Endothelial cell of umbilical vein (primary cell): Measurements from ENCODE around the gene GALNT3. TPM values are rescaled to one million over a fixed set of nuclear protein-coding genes. Genes with fewer than 3 reads are reported as not detected.

Experiments used
- BruUV-seq: library from RNA; stranded (reverse); fragments of 400-500 nt; replicated peaks from 2 replicates; lab custom pipeline; 2021; lab: Mats Ljungman, UMichigan
- CTCF ChIA-PET: fragments of 300-600, 350-600 bp; sonication (Branson Sonifier 250); formaldehyde crosslinking; loops from one replicate; lab custom pipeline; 2021; ENCODE audit warnings: antibody characterized with exemption, inconsistent platforms; lab: Charles Lee
- POLR2A ChIA-PET: fragments of 300-600, 350-600 bp; sonication (Branson Sonifier 250); formaldehyde crosslinking; loops from one replicate; lab custom pipeline; 2021; ENCODE audit warnings: antibody characterized with exemption, inconsistent platforms; lab: Charles Lee
- DNase-seq: peaks from one replicate; pipeline ENCODE4 v3.0.0-alpha.2; 2011; ENCODE audit warnings: low read depth, low spot score
- FAIRE-seq: peaks from 2 replicates; lab custom pipeline; 2011; peaks lifted over from hg19 to GRCh38; lab: Jason Lieb, UNC
- H2AFZ ChIP-seq: 2 replicates; pipeline ENCODE4 v1.6.0; 2012; ENCODE audit warnings: low read depth, low read length, control low read depth, inconsistent platforms
- H3K27ac ChIP-seq: 2 replicates; pipeline ENCODE4 v1.5.1; 2011; ENCODE audit warnings: low read depth, mild to moderate bottlenecking, control low read depth, low read length, moderate library complexity; ENCODE audit not compliant: insufficient read depth
- H3K27me3 ChIP-seq, 2 experiments: 2 replicates each; pipeline versions ENCODE4 v1.6.0 to v1.6.1; 2011; ENCODE audit warnings: low read length in 2 of 2, mixed read lengths in 1 of 2; ENCODE audit not compliant: control insufficient read depth in 2 of 2, insufficient read depth in 2 of 2
- H3K36me3 ChIP-seq, 2 experiments: 2 replicates in 1 of 2; 3 replicates in 1 of 2; pipeline ENCODE4 v1.5.1; 2011; ENCODE audit warnings: low read length in 2 of 2, mild to moderate bottlenecking in 1 of 2, moderate library complexity in 1 of 2; ENCODE audit not compliant: control insufficient read depth in 2 of 2, insufficient read depth in 2 of 2; ENCODE audit errors: extremely low read depth in 1 of 2
- H3K4me1 ChIP-seq: 3 replicates; pipeline ENCODE4 v1.5.1; 2011; ENCODE audit warnings: mild to moderate bottlenecking, low read length; ENCODE audit not compliant: control insufficient read depth, insufficient read depth; ENCODE audit errors: extremely low read depth
- H3K4me2 ChIP-seq: 2 replicates; pipeline ENCODE4 v1.6.1; 2011; ENCODE audit warnings: low read length, control low read depth, mixed read lengths; ENCODE audit not compliant: insufficient read depth
- H3K4me3 ChIP-seq, 3 experiments: fragments of 200-600 bp in 1 of 3; sonication (generic), shearing (Covaris generic) in 1 of 3; replicated peaks in 1 of 3; 2 replicates each; pipeline ENCODE4 v1.5.1; 2011 to 2016; ENCODE audit warnings: control low read depth in 3 of 3, low read length in 3 of 3, mild to moderate bottlenecking in 2 of 3, inconsistent platforms in 1 of 3, low read depth in 1 of 3, moderate library complexity in 1 of 3; ENCODE audit not compliant: insufficient read depth in 1 of 3
- H3K79me2 ChIP-seq: 2 replicates; pipeline ENCODE4 v1.6.0; 2012; ENCODE audit warnings: low read length, inconsistent platforms; ENCODE audit not compliant: control insufficient read depth, insufficient read depth
- H3K9ac ChIP-seq: replicated peaks from 2 replicates; pipeline ENCODE3; 2011; ENCODE audit warnings: low read length, control low read depth; ENCODE audit not compliant: insufficient read depth; ENCODE audit errors: extremely low read depth
- H3K9me1 ChIP-seq: replicated peaks from 3 replicates; pipeline ENCODE4 v1.6.0; 2011; ENCODE audit warnings: mild to moderate bottlenecking, low read length; ENCODE audit not compliant: control insufficient read depth, insufficient read depth; ENCODE audit errors: extremely low read depth
- H3K9me3 ChIP-seq: replicated peaks from 2 replicates; pipeline ENCODE4 v1.5.1; 2012; ENCODE audit warnings: low read length, inconsistent platforms; ENCODE audit not compliant: control insufficient read depth, insufficient read depth
- H4K20me1 ChIP-seq: replicated peaks from 2 replicates; pipeline ENCODE3; 2011; ENCODE audit warnings: mild to moderate bottlenecking, low read length; ENCODE audit not compliant: control insufficient read depth, insufficient read depth; ENCODE audit errors: extremely low read depth
- CTCF ChIP-seq, 2 donors: IDR thresholded peaks; 1 replicate in 1 of 2; 2 replicates in 1 of 2; pipeline ENCODE4 v1.5.1; 2011; ENCODE audit warnings: low read length in 2 of 2, mild to moderate bottlenecking in 2 of 2, moderate library complexity in 2 of 2, control low read depth in 1 of 2, inconsistent platforms in 1 of 2, low read depth in 1 of 2; ENCODE audit not compliant: insufficient read depth in 1 of 2; ENCODE audit errors: extremely low read depth in 1 of 2
- EZH2 ChIP-seq: IDR thresholded peaks from 2 replicates; pipeline ENCODE4 v1.6.1; 2012; ENCODE audit warnings: borderline replicate concordance, low read depth, mild to moderate bottlenecking, moderate library complexity, low read length, inconsistent platforms; ENCODE audit not compliant: severe bottlenecking
- GATA2 ChIP-seq: IDR thresholded peaks from 2 replicates; pipeline ENCODE4 v1.7.0; 2011; ENCODE audit warnings: low read depth, mild to moderate bottlenecking, moderate library complexity, mixed read lengths, low read length; ENCODE audit not compliant: insufficient read length, insufficient read depth
- POLR2AphosphoS5 ChIP-seq: IDR thresholded peaks from 2 replicates; pipeline ENCODE4 v1.6.1; 2012; ENCODE audit warnings: low read depth, mild to moderate bottlenecking, control low read depth, low read length, moderate library complexity; ENCODE audit not compliant: insufficient read depth
- dilution Hi-C: fragments of 300-500 bp; cut with MboI; formaldehyde crosslinking; loops from one replicate; pipeline ENCODE4 v1.15.0; 2019; ENCODE audit warnings: low sequenced_read_pairs; ENCODE audit not compliant: extremely low pct_ligation_motif_present
- intact Hi-C: fragments of 100-400 bp; cut with micrococcal nuclease; formaldehyde crosslinking; loops from one replicate; pipeline ENCODE4 v1.10.0; 2022
- polyA plus RNA-seq, 4 experiments: library from polyadenylated mRNA; depleted of rRNA in 3 of 4; stranded (reverse) in 3 of 4; unstranded in 1 of 4; fragments of >200 nt; gene quantifications; 2 replicates each; pipeline versions ENCODE4 v1.2.1 to v1.2.3, GENCODE V29; 2011 to 2012; ENCODE audit warnings: missing spikeins in 1 of 4
- total RNA-seq: library from RNA; stranded (reverse); gene quantifications from 2 replicates; pipeline ENCODE4 v1.2.3, GENCODE V29; 2021

GALNT3 gene
- total and polyA plus RNA-seq, 2 donors (not counting 3 experiments of a cell fraction or from before 2014, with no cell fraction given) = 0.07 to 0.82 TPM

GRCh38 chr2:165791421-165792103 lies 2.5 kb downstream of the GALNT3 start:
- H3K4me2 ChIP-seq = no peak overlapping the region
- POLR2A ChIA-PET = no interaction called here
- H3K4me1 ChIP-seq = peaks cover 12% of the 10 kb centered on the region
- H3K79me2 ChIP-seq = no peaks in the 10 kb centered on the region
- H3K9me3 ChIP-seq = no peaks in the 10 kb centered on the region
- no peaks in the 10 kb centered on the region for H4K20me1 ChIP-seq
- intact Hi-C loops = no loop called here
- H3K4me3 ChIP-seq = no peak overlapping the region
- dilution Hi-C loops = no loop called here
- DNase-seq (no peak), FAIRE-seq (no peak)
- H3K9me1 ChIP-seq = no peaks in the 10 kb centered on the region
- H3K9ac ChIP-seq = no peak overlapping the region
- BruUV-seq = no TSS peak
- no peaks in the 10 kb centered on the region for H3K36me3 ChIP-seq
- no peak overlapping the region for H3K27ac ChIP-seq
- H3K27me3 ChIP-seq = peaks cover 23 to 41% of the 10 kb centered on the region in 2 experiments
- H2AFZ ChIP-seq = no peak overlapping the region
- TF ChIP-seq GATA2 = peak; percentile 11
- TF ChIP-seq POLR2AphosphoS5 = no peak
- TF ChIP-seq CTCF (IDR thresholded peaks at IDR 0.05; ENCODE audit: extremely low read depth in 1 of 2, insufficient read depth in 1 of 2, low read depth in 1 of 2, low read length in 2 of 2) = no peak
- CTCF ChIA-PET = interaction anchor here (0.6 to 1.2 kb wide), 2 partner anchors 16 to 83 kb away, joined by 3 read pairs; no protein-coding TSS in a partner anchor

GRCh38 chr2:165790466-165790865 lies 3.6 kb downstream of the GALNT3 start:
- no peak overlapping the region for H2AFZ ChIP-seq
- ChIA-PET POLR2A (no interaction called here), CTCF (no interaction called here)
- intact Hi-C loops = no loop called here
- TF ChIP-seq CTCF (IDR thresholded peaks at IDR 0.05; ENCODE audit: extremely low read depth in 1 of 2, insufficient read depth in 1 of 2, low read depth in 1 of 2, low read length in 2 of 2) (no peak), EZH2 (no peak)
- peaks cover 18 to 36% of the 10 kb centered on the region in 2 experiments for H3K27me3 ChIP-seq
- peaks cover 12% of the 10 kb centered on the region for H3K4me1 ChIP-seq
- H4K20me1 ChIP-seq = no peaks in the 10 kb centered on the region
- H3K9me1 ChIP-seq = no peaks in the 10 kb centered on the region
- H3K36me3 ChIP-seq = no peaks in the 10 kb centered on the region
- no TSS peak for BruUV-seq
- no peak overlapping the region for H3K27ac ChIP-seq
- FAIRE-seq (no peak), DNase-seq (no peak)
- no peak overlapping the region for H3K9ac ChIP-seq
- no peaks in the 10 kb centered on the region for H3K79me2 ChIP-seq
- H3K4me2 ChIP-seq = no peak overlapping the region
- no peak overlapping the region for H3K4me3 ChIP-seq
- dilution Hi-C loops = no loop called here
- H3K9me3 ChIP-seq = no peaks in the 10 kb centered on the region
